GM23338 (cell line): ENCODE results near the gene RPL32.
A peak's percentile ranks its signal among the peaks of the same experiment; 100 is the strongest.
"Not testable (repeated sequence)": the region's sequence is repeated elsewhere in the genome, so short reads cannot be mapped to it uniquely, and the experiment has no call there.

Source experiments
- CREB1 ChIP-seq: fragments of 250-450 bp; sonication (Bioruptor Pico); IDR thresholded peaks from 2 replicates; pipeline ENCODE4 v1.5.0; 2020; ENCODE audit warnings: low read depth, mild to moderate bottlenecking, moderate library complexity
- EZH2 ChIP-seq: fragments of 200-600 bp; sonication (generic); IDR thresholded peaks from one replicate; pipeline ENCODE4 v1.8.0; 2017; ENCODE audit warnings: antibody characterized with exemption, mild to moderate bottlenecking, low read depth; ENCODE audit not compliant: unreplicated experiment
- EZH2phosphoT487 ChIP-seq: fragments of 200-600 bp; sonication (generic); IDR thresholded peaks from one replicate; pipeline ENCODE4 v1.8.1; 2018; ENCODE audit warnings: antibody characterized with exemption; ENCODE audit not compliant: unreplicated experiment
- NANOG ChIP-seq: IDR thresholded peaks from 2 replicates; pipeline ENCODE4 v1.6.1; 2016; ENCODE audit warnings: antibody characterized with exemption, borderline replicate concordance
- POLR2AphosphoS5 ChIP-seq: IDR thresholded peaks from 2 replicates; pipeline ENCODE4 v1.6.1; 2016; ENCODE audit warnings: antibody characterized with exemption, low read depth
- STAT1 ChIP-seq: IDR thresholded peaks from one replicate; pipeline ENCODE4 v1.6.1; 2016; ENCODE audit warnings: antibody characterized with exemption; ENCODE audit not compliant: unreplicated experiment
- ZNF331 ChIP-seq: fragments of 250-450 bp; sonication (Bioruptor Pico); IDR thresholded peaks from 2 replicates; pipeline ENCODE4 v1.5.0; 2020; ENCODE audit warnings: low read depth, mild to moderate bottlenecking, moderate library complexity
- TF ChIP-seq, protein P1 (sequence below), 2 experiments: fragments of 200-600 bp in 1 of 2; sonication (generic) in 1 of 2; conservative IDR thresholded peaks; 2 replicates each; pipeline versions ENCODE4 v1.5.1 to v1.6.1; 2016 to 2017; ENCODE audit warnings: antibody characterized with exemption in 2 of 2, low read depth in 2 of 2, mild to moderate bottlenecking in 2 of 2, moderate library complexity in 1 of 2
- TF ChIP-seq, protein P2 (sequence below): IDR thresholded peaks from one replicate; pipeline ENCODE4 v1.6.1; 2018; ENCODE audit warnings: antibody characterized with exemption; ENCODE audit not compliant: unreplicated experiment
- TF ChIP-seq, protein P3 (sequence below): fragments of 250-450 bp; sonication (Bioruptor Pico); IDR thresholded peaks from 2 replicates; pipeline ENCODE4 v1.5.0; 2020; ENCODE audit warnings: mild to moderate bottlenecking, moderate library complexity

DNA sequence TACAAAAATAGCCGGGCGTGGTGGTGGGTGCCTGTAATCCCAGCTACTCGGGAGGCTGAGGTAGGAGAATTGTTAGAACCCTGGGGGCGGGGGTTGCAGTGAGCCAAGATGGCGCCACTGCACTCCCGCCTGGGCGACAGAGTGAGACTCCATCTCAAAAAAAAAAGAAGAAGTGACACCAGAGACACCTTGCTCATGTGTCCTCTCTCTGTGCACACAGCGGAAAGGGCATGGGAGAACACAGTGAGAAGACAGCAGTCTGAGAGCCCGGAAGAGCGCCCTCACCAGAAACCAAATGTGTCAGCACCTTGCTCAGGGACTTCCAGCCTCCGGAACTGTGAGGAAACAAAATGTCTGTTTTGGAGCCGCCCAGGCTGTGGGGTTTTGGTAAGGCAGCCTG is 40.5 kb upstream of the RPL32 start:
- TF ChIP-seq EZH2; CREB1 (CRISPR knock-in tag); POLR2AphosphoS5; EZH2phosphoT487; STAT1; ZNF331 (CRISPR knock-in tag); NANOG: not testable (repeated sequence)
- TF ChIP-seq, protein P1, sequence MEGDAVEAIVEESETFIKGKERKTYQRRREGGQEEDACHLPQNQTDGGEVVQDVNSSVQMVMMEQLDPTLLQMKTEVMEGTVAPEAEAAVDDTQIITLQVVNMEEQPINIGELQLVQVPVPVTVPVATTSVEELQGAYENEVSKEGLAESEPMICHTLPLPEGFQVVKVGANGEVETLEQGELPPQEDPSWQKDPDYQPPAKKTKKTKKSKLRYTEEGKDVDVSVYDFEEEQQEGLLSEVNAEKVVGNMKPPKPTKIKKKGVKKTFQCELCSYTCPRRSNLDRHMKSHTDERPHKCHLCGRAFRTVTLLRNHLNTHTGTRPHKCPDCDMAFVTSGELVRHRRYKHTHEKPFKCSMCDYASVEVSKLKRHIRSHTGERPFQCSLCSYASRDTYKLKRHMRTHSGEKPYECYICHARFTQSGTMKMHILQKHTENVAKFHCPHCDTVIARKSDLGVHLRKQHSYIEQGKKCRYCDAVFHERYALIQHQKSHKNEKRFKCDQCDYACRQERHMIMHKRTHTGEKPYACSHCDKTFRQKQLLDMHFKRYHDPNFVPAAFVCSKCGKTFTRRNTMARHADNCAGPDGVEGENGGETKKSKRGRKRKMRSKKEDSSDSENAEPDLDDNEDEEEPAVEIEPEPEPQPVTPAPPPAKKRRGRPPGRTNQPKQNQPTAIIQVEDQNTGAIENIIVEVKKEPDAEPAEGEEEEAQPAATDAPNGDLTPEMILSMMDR (conservative IDR thresholded peaks at IDR 0.05; ENCODE audit: low read depth in 2 of 2), result peak; percentile 31 to 53
- TF ChIP-seq, protein P2, sequence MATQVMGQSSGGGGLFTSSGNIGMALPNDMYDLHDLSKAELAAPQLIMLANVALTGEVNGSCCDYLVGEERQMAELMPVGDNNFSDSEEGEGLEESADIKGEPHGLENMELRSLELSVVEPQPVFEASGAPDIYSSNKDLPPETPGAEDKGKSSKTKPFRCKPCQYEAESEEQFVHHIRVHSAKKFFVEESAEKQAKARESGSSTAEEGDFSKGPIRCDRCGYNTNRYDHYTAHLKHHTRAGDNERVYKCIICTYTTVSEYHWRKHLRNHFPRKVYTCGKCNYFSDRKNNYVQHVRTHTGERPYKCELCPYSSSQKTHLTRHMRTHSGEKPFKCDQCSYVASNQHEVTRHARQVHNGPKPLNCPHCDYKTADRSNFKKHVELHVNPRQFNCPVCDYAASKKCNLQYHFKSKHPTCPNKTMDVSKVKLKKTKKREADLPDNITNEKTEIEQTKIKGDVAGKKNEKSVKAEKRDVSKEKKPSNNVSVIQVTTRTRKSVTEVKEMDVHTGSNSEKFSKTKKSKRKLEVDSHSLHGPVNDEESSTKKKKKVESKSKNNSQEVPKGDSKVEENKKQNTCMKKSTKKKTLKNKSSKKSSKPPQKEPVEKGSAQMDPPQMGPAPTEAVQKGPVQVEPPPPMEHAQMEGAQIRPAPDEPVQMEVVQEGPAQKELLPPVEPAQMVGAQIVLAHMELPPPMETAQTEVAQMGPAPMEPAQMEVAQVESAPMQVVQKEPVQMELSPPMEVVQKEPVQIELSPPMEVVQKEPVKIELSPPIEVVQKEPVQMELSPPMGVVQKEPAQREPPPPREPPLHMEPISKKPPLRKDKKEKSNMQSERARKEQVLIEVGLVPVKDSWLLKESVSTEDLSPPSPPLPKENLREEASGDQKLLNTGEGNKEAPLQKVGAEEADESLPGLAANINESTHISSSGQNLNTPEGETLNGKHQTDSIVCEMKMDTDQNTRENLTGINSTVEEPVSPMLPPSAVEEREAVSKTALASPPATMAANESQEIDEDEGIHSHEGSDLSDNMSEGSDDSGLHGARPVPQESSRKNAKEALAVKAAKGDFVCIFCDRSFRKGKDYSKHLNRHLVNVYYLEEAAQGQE, result not testable (repeated sequence)
- TF ChIP-seq, protein P3, sequence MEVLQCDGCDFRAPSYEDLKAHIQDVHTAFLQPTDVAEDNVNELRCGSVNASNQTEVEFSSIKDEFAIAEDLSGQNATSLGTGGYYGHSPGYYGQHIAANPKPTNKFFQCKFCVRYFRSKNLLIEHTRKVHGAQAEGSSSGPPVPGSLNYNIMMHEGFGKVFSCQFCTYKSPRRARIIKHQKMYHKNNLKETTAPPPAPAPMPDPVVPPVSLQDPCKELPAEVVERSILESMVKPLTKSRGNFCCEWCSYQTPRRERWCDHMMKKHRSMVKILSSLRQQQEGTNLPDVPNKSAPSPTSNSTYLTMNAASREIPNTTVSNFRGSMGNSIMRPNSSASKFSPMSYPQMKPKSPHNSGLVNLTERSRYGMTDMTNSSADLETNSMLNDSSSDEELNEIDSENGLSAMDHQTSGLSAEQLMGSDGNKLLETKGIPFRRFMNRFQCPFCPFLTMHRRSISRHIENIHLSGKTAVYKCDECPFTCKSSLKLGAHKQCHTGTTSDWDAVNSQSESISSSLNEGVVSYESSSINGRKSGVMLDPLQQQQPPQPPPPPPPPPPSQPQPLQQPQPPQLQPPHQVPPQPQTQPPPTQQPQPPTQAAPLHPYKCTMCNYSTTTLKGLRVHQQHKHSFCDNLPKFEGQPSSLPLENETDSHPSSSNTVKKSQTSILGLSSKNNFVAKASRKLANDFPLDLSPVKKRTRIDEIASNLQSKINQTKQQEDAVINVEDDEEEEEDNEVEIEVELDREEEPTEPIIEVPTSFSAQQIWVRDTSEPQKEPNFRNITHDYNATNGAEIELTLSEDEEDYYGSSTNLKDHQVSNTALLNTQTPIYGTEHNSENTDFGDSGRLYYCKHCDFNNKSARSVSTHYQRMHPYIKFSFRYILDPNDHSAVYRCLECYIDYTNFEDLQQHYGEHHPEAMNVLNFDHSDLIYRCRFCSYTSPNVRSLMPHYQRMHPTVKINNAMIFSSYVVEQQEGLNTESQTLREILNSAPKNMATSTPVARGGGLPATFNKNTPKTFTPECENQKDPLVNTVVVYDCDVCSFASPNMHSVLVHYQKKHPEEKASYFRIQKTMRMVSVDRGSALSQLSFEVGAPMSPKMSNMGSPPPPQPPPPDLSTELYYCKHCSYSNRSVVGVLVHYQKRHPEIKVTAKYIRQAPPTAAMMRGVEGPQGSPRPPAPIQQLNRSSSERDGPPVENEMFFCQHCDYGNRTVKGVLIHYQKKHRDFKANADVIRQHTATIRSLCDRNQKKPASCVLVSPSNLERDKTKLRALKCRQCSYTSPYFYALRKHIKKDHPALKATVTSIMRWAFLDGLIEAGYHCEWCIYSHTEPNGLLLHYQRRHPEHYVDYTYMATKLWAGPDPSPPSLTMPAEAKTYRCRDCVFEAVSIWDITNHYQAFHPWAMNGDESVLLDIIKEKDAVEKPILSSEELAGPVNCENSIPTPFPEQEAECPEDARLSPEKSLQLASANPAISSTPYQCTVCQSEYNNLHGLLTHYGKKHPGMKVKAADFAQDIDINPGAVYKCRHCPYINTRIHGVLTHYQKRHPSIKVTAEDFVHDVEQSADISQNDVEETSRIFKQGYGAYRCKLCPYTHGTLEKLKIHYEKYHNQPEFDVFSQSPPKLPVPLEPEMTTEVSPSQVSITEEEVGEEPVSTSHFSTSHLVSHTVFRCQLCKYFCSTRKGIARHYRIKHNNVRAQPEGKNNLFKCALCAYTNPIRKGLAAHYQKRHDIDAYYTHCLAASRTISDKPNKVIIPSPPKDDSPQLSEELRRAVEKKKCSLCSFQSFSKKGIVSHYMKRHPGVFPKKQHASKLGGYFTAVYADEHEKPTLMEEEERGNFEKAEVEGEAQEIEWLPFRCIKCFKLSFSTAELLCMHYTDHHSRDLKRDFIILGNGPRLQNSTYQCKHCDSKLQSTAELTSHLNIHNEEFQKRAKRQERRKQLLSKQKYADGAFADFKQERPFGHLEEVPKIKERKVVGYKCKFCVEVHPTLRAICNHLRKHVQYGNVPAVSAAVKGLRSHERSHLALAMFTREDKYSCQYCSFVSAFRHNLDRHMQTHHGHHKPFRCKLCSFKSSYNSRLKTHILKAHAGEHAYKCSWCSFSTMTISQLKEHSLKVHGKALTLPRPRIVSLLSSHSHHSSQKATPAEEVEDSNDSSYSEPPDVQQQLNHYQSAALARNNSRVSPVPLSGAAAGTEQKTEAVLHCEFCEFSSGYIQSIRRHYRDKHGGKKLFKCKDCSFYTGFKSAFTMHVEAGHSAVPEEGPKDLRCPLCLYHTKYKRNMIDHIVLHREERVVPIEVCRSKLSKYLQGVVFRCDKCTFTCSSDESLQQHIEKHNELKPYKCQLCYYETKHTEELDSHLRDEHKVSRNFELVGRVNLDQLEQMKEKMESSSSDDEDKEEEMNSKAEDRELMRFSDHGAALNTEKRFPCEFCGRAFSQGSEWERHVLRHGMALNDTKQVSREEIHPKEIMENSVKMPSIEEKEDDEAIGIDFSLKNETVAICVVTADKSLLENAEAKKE, result not testable (repeated sequence)
